ENCODE data around the gene TMEM144. TPM values are rescaled to one million over a fixed set of nuclear protein-coding genes. Genes with fewer than 3 reads are reported as not detected.

TMEM144 gene
- total RNA-seq, 1 experiment from 2014 or later: 3.4 TPM

GRCh38 chr4:158203929-158204328 is 6.4 kb upstream of the TMEM144 start:
- no peaks in the 10 kb centered on the region for H4K20me1 ChIP-seq (ENCODE audit: control insufficient read depth, insufficient read depth, insufficient read length)
- TF ChIP-seq CTCF (conservative IDR thresholded peaks at IDR 0.05): no peak
- no peak overlapping the region for H2BK120ac ChIP-seq (ENCODE audit: low read depth, low read length, poor library complexity, severe bottlenecking)
- no peak overlapping the region for H2AK5ac ChIP-seq (ENCODE audit: insufficient read length, low read length)
- Mint-ChIP-seq H3K36me3 (ENCODE audit: insufficient read depth in 1 of 3, low read depth in 3 of 3) (no peaks in the 10 kb centered on the region), H3K27ac (no peak overlapping the region), H3K4me1 (no peaks in the 10 kb centered on the region), H3K27me3 (ENCODE audit: low read depth) (no peaks in the 10 kb centered on the region), H3K4me3 (no peak overlapping the region), H3K9me3 (peaks cover 0 to 5% of the 10 kb centered on the region in 2 experiments; a peak in 3 of 5 replicates)
- H3K9ac ChIP-seq (ENCODE audit: extremely low read depth, insufficient read length, low read length): no peak overlapping the region
- no peak overlapping the region for H3K4ac ChIP-seq (ENCODE audit: low read depth, low read length)
- H3K56ac ChIP-seq (ENCODE audit: insufficient read length, low read depth, low read length): no peak overlapping the region
- no peak overlapping the region for H2BK5ac ChIP-seq (ENCODE audit: insufficient read length, low read length)
- H3K23me2 ChIP-seq (ENCODE audit: insufficient read length, low read depth, low read length, poor library complexity, severe bottlenecking): no peaks in the 10 kb centered on the region
- H2AFZ ChIP-seq (ENCODE audit: low read length): no peak overlapping the region
- H3K23ac ChIP-seq (ENCODE audit: insufficient read length, low read depth, low read length): no peak overlapping the region
- no peaks in the 10 kb centered on the region for H3K79me2 ChIP-seq (ENCODE audit: insufficient read depth, low read length)
- H2BK12ac ChIP-seq (ENCODE audit: insufficient read length, low read depth, low read length): no peak overlapping the region
- H4K8ac ChIP-seq (replicated peaks; ENCODE audit: insufficient read length, low read depth, low read length): no peak overlapping the region
- H3K27me3 ChIP-seq (ENCODE audit: insufficient read depth, low read length): no peaks in the 10 kb centered on the region
- no peaks in the 10 kb centered on the region for H3K9me3 ChIP-seq (ENCODE audit: control insufficient read depth, low read depth, low read length)
- no peak overlapping the region for H2BK20ac ChIP-seq (ENCODE audit: low read depth, low read length, poor library complexity, severe bottlenecking)
- H3K18ac ChIP-seq (ENCODE audit: insufficient read length, low read depth, low read length): no peak overlapping the region
- H3K79me1 ChIP-seq (ENCODE audit: insufficient read depth, low read depth, low read length, poor library complexity, severe bottlenecking): no peaks in the 10 kb centered on the region
- DNase-seq: no peak
- WGBS (ENCODE audit: extremely low coverage, insufficient read length, low lambda C conversion rate): no CpG with 5 or more reads among the region's 3 CpGs
- H3T11ph ChIP-seq (ENCODE audit: low read length): no peak overlapping the region
- no peaks in the 10 kb centered on the region for H3K4me1 ChIP-seq (ENCODE audit: insufficient read depth, low read length)
- no peak overlapping the region for H3K4me2 ChIP-seq (ENCODE audit: insufficient read depth, insufficient read length, low read length)
- H4K5ac ChIP-seq (ENCODE audit: insufficient read length, low read depth, low read length): no peak overlapping the region
- H3K27ac ChIP-seq (ENCODE audit: insufficient read length, low read depth, low read length): no peak overlapping the region
- H3K14ac ChIP-seq (ENCODE audit: insufficient read depth, low read length): no peak overlapping the region
- H4K91ac ChIP-seq (ENCODE audit: insufficient read length, low read depth, low read length): no peak overlapping the region
- no peak overlapping the region for H2BK15ac ChIP-seq (ENCODE audit: low read depth, low read length)

Measured in H9 (cell line).